Astrocyte (in vitro differentiated cells and primary cell): ENCODE measurements around the gene IDH2.

Source experiments
- CTCF ChIP-seq: IDR thresholded peaks from 2 replicates; pipeline ENCODE4 v1.5.1; 2011; ENCODE audit warnings: low read depth, mild to moderate bottlenecking, inconsistent platforms, low read length, moderate library complexity; ENCODE audit not compliant: insufficient read depth
- EZH2 ChIP-seq: IDR thresholded peaks from 2 replicates; pipeline ENCODE4 v1.6.1; 2012; ENCODE audit warnings: mild to moderate bottlenecking, low read length, inconsistent platforms; ENCODE audit not compliant: insufficient read depth

DNA sequence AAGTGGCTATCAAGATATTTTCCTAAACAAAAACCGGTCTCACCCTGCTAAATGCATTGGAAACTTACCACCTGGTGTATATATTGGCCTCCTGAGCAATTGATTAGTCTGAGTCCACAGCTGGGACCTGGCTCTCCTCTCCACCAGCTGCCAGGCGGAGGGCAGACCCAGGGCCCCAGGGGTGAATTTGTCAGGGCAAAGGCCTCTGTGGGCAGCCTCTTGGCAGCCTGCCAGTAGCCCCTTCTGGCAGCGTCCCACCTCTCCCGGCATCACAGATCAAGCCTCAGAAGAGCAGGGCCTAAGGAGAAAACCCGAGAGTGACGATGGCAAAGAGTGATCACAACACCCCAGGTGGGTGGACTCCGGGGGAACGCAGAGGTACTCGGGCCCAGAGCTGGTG is 43.0 kb upstream of the IDH2 start:
- no peak for TF ChIP-seq CTCF
- TF ChIP-seq EZH2: no peak
